AG04449 (cell line): Measurements from ENCODE around the gene B4GALT6.

Experiments
- CTCF ChIA-PET: fragments of 350-600 bp; formaldehyde crosslinking; extraction: SDS; loops from one replicate; lab custom pipeline; 2021; ENCODE audit warnings: antibody characterized with exemption; lab: Yijun Ruan, JAX
- POLR2A ChIA-PET: fragments of 400-600, 350-600 bp; formaldehyde crosslinking; extraction: SDS; loops from one replicate; lab custom pipeline; 2020; ENCODE audit warnings: antibody characterized with exemption, inconsistent platforms; lab: Yijun Ruan, JAX
- DNase-seq: peaks from one replicate; pipeline ENCODE4 v3.0.0-alpha.2; 2010; ENCODE audit warnings: low read depth, low spot score
- H3K4me3 ChIP-seq: 2 replicates; pipeline ENCODE4 v1.5.1; 2011; ENCODE audit warnings: low read depth, mild to moderate bottlenecking, control low read depth, low read length
- TF ChIP-seq, protein P1 (sequence below): IDR thresholded peaks from one replicate; pipeline ENCODE4 v1.5.1; 2011; ENCODE audit warnings: mild to moderate bottlenecking, moderate library complexity, low read length, control low read depth, inconsistent platforms; ENCODE audit not compliant: insufficient read depth; ENCODE audit errors: missing control alignments

Gene B4GALT6

DNA sequence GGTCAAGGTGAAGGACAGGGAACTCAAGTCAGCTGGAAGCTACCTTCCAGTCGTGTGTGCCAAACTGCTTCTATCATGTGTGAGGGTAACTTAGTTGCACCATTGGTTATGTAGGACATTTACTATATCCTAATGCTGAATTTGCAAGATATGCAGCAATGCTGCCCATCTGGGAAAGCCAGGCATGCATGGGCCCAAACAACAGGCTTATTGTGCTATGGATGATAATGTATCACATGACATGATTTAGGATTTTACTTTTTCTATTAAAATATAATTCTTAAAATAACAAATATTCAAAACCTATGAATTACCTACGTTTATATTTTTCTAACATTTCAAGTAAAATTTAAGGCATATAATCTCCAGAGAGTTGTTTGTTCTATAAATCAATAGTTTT, 35.9 kb downstream of the B4GALT6 start:
- TF ChIP-seq, protein P1, sequence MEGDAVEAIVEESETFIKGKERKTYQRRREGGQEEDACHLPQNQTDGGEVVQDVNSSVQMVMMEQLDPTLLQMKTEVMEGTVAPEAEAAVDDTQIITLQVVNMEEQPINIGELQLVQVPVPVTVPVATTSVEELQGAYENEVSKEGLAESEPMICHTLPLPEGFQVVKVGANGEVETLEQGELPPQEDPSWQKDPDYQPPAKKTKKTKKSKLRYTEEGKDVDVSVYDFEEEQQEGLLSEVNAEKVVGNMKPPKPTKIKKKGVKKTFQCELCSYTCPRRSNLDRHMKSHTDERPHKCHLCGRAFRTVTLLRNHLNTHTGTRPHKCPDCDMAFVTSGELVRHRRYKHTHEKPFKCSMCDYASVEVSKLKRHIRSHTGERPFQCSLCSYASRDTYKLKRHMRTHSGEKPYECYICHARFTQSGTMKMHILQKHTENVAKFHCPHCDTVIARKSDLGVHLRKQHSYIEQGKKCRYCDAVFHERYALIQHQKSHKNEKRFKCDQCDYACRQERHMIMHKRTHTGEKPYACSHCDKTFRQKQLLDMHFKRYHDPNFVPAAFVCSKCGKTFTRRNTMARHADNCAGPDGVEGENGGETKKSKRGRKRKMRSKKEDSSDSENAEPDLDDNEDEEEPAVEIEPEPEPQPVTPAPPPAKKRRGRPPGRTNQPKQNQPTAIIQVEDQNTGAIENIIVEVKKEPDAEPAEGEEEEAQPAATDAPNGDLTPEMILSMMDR = no peak
- ChIA-PET CTCF (no interaction called here), POLR2A (no interaction called here)
- H3K4me3 ChIP-seq = no peak overlapping the region
- no peak for DNase-seq

GRCh38 chr18:31647127-31647753, 37.1 kb downstream of the B4GALT6 start:
- TF ChIP-seq, protein P1 = no peak
- ChIA-PET CTCF (no interaction called here), POLR2A (no interaction called here)
- H3K4me3 ChIP-seq = no peak overlapping the region
- no peak for DNase-seq

DNA sequence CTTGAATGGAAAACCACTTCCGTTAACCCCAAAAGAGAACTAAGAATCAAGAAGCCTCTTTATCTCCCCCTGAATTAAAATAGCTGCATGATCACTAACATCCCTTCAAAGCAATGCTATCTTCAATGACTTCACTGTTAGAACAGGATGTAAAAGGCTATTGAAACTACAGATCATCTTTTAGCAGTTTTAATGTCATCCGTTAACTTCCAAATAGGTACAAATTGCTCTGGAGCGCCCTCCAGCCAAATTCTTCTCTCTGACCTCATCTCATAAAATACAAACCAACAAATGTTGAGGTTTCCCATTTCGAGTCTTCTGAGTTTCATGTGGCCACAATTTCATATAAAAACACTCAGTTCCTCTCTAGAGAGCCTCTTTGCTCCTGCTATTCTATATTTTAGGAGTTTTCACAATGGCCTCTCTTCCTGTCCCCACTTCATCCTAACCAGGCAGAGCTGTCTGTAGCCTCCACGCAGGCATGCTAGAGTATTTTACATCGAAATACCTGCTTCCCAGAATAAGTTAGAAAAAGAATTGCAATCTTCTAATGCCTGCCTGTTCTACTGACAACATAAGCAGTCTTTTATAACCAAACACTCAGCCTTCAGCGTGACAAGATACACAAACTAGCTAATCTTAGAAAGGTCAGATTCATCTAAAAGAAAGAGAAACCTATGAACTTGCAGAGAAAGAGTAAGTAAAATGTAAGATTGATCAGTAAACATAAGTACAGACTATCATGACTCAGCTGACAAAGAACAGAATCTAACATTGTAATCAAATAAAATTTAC, 37.9 kb downstream of the B4GALT6 start:
- ChIA-PET CTCF (no interaction called here), POLR2A (no interaction called here)
- no peak overlapping the region for H3K4me3 ChIP-seq

GRCh38 chr18:31645411-31645810, 39.0 kb downstream of the B4GALT6 start:
- TF ChIP-seq, protein P1 = no peak
- CTCF ChIA-PET = no interaction called here
- H3K4me3 ChIP-seq = no peak overlapping the region
- POLR2A ChIA-PET = no interaction called here
- no peak for DNase-seq

More for the DNA sequence above, 37.9 kb downstream of the B4GALT6 start:
- TF ChIP-seq, protein P1 = no peak
- DNase-seq = no peak

GRCh38 chr18:31643003-31643402, 41.4 kb downstream of the B4GALT6 start:
- ChIA-PET POLR2A (no interaction called here), CTCF (interaction anchor here (1.0 kb wide), 1 partner anchor 35 kb away, joined by 3 read pairs; no protein-coding TSS in a partner anchor)
- DNase-seq = no peak
- TF ChIP-seq, protein P1 = no peak
- H3K4me3 ChIP-seq = no peak overlapping the region

DNA sequence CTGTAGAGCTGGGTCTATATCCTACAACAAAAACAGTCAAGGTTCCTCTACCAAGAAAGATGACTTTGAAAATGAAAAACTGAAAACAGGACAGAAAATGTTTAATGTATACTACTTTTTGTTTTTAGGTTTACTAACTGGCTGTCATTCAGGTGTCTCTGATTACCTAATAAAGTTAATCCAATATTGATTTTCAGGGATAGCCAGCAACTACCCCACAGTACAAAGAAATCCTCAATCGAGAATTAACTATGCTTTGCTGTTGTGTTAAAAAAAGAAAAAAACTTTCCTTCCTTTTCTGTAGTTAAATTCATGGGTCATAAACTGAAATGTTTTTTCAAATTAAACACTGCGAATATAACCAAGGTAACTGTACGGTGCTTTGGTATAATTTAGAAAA, 46.9 kb downstream of the B4GALT6 start:
- POLR2A ChIA-PET = no interaction called here
- CTCF ChIA-PET = no interaction called here
- TF ChIP-seq, protein P1 = no peak
- H3K4me3 ChIP-seq = no peak overlapping the region
- no peak for DNase-seq
